ENCODE measurements around the gene ZXDB. TPM values are rescaled to one million over a fixed set of nuclear protein-coding genes. Genes with fewer than 3 reads are reported as not detected.
"Not testable (repeated sequence)": the region's sequence is repeated elsewhere in the genome, so short reads cannot be mapped to it uniquely, and the experiment has no call there.

The ZXDB gene
- total RNA-seq, result 1 to 10 TPM; 3.1 to 6.1 (median 4.2) TPM
- 1 to 10 TPM; 1.1 to 3.1 TPM for polyA plus RNA-seq

- 1 to 27% methylated on average over 13 to 18 of the region's 39 CpGs for WGBS, 2 donors
- FAIRE-seq; H3K4me1 ChIP-seq; H3K27me3 ChIP-seq; H3K36me3 ChIP-seq; intact Hi-C loops (cut with DNase I); H3K9me3 ChIP-seq: not testable (repeated sequence)
- Histone ChIP-seq H3K4me3 (peak within 1 kb of the TSS; percentile 12 to 51 (median 38)), H3K27ac (peak within 1 kb of the TSS; percentile 87 to 95 (median 94))
- peak in 1 of 6 donors; percentile 14 for DNase-seq
- ATAC-seq, result peak; percentile 60 to 73 (median 64)
These were observed at the start of gene ZXDB for GRCh38 chrX:57591284-57592159. ZXDB (plus strand) TSS chrX:57592011; CDS start chrX:57592049, 38 bp downstream.

DNA sequence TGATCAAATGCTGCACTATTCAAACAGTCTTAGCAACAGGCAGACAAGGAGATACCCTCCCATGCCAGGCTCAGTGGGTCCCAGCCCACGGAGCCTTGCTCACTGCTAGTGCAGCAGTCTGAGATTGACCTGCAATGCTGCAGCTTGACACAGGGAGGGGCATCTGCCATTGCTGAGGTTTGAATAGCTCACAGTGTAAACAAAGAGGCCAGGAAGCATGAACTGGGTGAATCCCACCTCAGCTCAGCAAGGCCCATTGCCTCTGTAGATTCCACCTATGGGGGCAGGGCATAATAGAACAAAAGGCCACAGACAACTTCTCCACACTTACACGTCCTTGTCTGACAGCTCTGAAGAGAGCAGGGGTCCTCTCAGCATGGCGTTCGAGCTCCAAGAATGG is 26.6 kb upstream of the ZXDB start:
- H3K4me1 ChIP-seq, result no peaks in the 10 kb centered on the region
- DNase-seq (no peak), ATAC-seq (no peak), FAIRE-seq (no peak)
- no peak overlapping the region for H3K27ac ChIP-seq
- no peaks in the 10 kb centered on the region for H3K36me3 ChIP-seq
- 36 to 39% methylated on average over 4 of the region's 4 CpGs for WGBS, 2 donors
- no peak for TF ChIP-seq CTCF (IDR thresholded peaks at IDR 0.05)
- no peaks in the 10 kb centered on the region for H3K9me3 ChIP-seq
- intact Hi-C loops (cut with DNase I), result no loop called here
- H3K4me3 ChIP-seq, result no peak overlapping the region
- H3K27me3 ChIP-seq, result no peaks in the 10 kb centered on the region

DNA sequence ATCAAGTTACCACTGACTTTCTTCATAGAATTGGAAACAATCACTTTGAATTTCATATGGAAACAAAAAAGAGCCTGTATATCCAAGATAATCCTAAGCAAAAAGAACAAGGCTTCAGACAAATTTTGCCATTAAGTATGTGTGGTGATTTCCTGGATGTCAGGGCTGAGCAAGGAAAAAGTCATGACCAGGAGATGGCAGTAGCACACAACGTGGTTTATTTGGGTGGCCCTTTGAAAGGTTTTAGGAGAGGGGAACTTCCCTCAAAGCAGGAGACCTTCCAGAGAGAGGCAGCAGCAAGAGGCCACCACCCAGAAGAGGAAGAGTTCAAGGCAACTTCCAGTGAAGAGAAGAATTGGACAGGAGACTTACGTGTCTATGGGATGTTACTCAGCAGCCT is 18.1 kb upstream of the ZXDB start:
- 12 to 13% methylated on average over 2 of the region's 2 CpGs for WGBS, 2 donors
- TF ChIP-seq CTCF (IDR thresholded peaks at IDR 0.05), result peak in 1 of 4 donors; percentile 14
- Histone ChIP-seq H3K36me3 (no peaks in the 10 kb centered on the region), H3K4me1 (no peaks in the 10 kb centered on the region), H3K4me3 (no peak overlapping the region), H3K27ac (no peak overlapping the region), H3K9me3 (no peaks in the 10 kb centered on the region), H3K27me3 (no peaks in the 10 kb centered on the region)
- peak in 3 of 4 donors; percentile 47 to 61 (median 49) for ATAC-seq
- FAIRE-seq, result no peak
- intact Hi-C loops (cut with DNase I), result no loop called here
- DNase-seq, result peak in 1 of 6 donors; percentile 10

- WGBS, 2 donors, result 58 to 64% methylated on average over 9 of the region's 9 CpGs
- intact Hi-C loops (cut with DNase I), result loop anchor here in 1 of 3 donors (10.0 kb wide), 1 partner anchor 342 kb away; no protein-coding TSS in a partner anchor
These were observed 8.9 kb upstream of the ZXDB start for GRCh38 chrX:57582948-57583347.

GRCh38 chrX:57583477-57583876 is 8.3 kb upstream of the ZXDB start:
- H3K36me3 ChIP-seq, result no peaks in the 10 kb centered on the region
- no peaks in the 10 kb centered on the region for H3K4me1 ChIP-seq
- no peak overlapping the region for H3K4me3 ChIP-seq
- no peak for FAIRE-seq
- no peak for ATAC-seq
- peaks cover 0 to 3% (median 0%) of the 10 kb centered on the region in 4 donors for H3K27me3 ChIP-seq
- WGBS, 2 donors, result 53 to 57% methylated on average over 5 of the region's 5 CpGs
- intact Hi-C loops (cut with DNase I), result loop anchor here in 1 of 3 donors (10.0 kb wide), 1 partner anchor 341 kb away; no protein-coding TSS in a partner anchor
- no peak for DNase-seq
- no peak for TF ChIP-seq CTCF (IDR thresholded peaks at IDR 0.05)
- no peak overlapping the region for H3K27ac ChIP-seq
- H3K9me3 ChIP-seq, result no peaks in the 10 kb centered on the region

More at GRCh38 chrX:57582948-57583347, 8.9 kb upstream of the ZXDB start:
- not testable (repeated sequence) for H3K36me3 ChIP-seq, H3K27ac ChIP-seq, DNase-seq, H3K4me3 ChIP-seq, FAIRE-seq, H3K9me3 ChIP-seq, H3K27me3 ChIP-seq, H3K4me1 ChIP-seq, ATAC-seq
